Measurements from ENCODE around the gene SPHK2.
A peak's percentile ranks its signal among the peaks of the same experiment; 100 is the strongest.

Gene SPHK2

DNA sequence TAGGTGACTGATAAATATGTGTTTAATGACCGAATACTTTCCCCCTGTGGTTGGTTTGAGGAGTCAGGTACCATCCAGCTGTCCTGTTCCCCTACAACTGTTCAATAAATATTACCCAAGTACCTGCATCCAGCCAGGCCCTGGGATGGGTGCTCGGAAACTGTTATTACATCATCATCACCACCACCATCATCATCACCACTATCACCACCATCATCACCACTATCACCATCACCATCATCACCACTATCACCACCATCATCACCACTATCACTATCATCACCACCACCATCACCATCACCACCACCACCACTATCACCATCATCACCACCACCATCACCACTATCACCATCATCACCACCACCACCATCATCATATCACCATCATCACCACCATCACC lies 49.5 kb downstream of the SPHK2 start:
- no peak overlapping the region for H3K27ac ChIP-seq (ENCODE audit: low read depth in 2 of 2, low read length in 2 of 2)
- no peaks in the 10 kb centered on the region for H3K4me1 ChIP-seq (ENCODE audit: control insufficient read depth in 2 of 2, insufficient read depth in 2 of 2, low read length in 2 of 2)

DNA sequence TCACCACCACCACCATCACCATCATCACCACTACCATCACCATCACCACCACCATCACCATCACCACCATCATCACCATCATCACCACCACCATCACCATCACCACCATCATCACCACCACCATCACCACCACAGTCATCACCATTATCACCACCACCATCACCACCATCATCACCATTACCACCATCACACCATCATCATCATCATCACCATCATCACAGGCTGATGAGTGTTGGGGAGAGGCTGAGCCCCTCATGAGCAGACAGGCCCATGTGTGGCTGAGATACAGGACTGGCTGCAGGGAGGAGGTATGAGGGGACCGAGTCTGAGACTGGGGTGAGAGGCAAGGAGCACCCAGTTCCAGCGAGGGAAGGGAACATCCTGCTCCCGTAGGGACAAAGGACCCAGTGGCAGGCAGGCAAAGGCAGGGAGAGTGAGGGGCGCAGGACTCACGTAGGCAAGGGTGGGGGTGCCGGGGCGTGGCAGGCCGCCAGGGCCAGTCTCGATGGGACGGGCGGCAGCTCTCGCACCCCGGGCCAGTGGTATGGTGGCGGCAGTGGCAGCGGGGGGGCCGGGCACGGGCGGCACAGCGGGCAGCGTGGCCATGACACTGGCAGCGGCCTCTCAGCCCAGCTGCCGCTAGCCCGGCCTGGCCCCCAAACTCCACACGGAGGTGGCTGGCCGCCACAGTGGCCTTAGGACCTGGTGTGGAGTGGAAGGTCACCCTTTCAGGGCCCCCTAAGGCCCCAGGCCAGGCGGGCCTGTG lies 50.8 kb downstream of the SPHK2 start:
- H3K9me3 ChIP-seq (ENCODE audit: control insufficient read depth in 2 of 2, low read length in 2 of 2), result no peaks in the 10 kb centered on the region
- H3K9ac ChIP-seq (ENCODE audit: low read depth in 1 of 2, low read length in 2 of 2), result no peak overlapping the region
- H3K27me3 ChIP-seq (ENCODE audit: control insufficient read depth in 2 of 2, insufficient read depth in 2 of 2, low read length in 2 of 2), result no peaks in the 10 kb centered on the region
- no peaks in the 10 kb centered on the region for H3K36me3 ChIP-seq (ENCODE audit: control insufficient read depth in 2 of 2, insufficient read depth in 2 of 2, low read length in 2 of 2)
- H3K4me1 ChIP-seq (ENCODE audit: control insufficient read depth in 2 of 2, insufficient read depth in 2 of 2, low read length in 2 of 2), result no peaks in the 10 kb centered on the region
- H3K4me3 ChIP-seq (ENCODE audit: low read length in 2 of 2), result no peak overlapping the region
- no peak overlapping the region for H3K27ac ChIP-seq (ENCODE audit: low read depth in 2 of 2, low read length in 2 of 2)

More for the DNA sequence above, 49.5 kb downstream of the SPHK2 start:
- H3K36me3 ChIP-seq (ENCODE audit: control insufficient read depth in 2 of 2, insufficient read depth in 2 of 2, low read length in 2 of 2), result no peaks in the 10 kb centered on the region
- H3K27me3 ChIP-seq (ENCODE audit: control insufficient read depth in 2 of 2, insufficient read depth in 2 of 2, low read length in 2 of 2), result no peaks in the 10 kb centered on the region
- H3K9me3 ChIP-seq (ENCODE audit: control insufficient read depth in 2 of 2, low read length in 2 of 2), result no peaks in the 10 kb centered on the region
- no peak overlapping the region for H3K4me3 ChIP-seq (ENCODE audit: low read length in 2 of 2)
- H3K9ac ChIP-seq (ENCODE audit: low read depth in 1 of 2, low read length in 2 of 2), result no peak overlapping the region

DNA sequence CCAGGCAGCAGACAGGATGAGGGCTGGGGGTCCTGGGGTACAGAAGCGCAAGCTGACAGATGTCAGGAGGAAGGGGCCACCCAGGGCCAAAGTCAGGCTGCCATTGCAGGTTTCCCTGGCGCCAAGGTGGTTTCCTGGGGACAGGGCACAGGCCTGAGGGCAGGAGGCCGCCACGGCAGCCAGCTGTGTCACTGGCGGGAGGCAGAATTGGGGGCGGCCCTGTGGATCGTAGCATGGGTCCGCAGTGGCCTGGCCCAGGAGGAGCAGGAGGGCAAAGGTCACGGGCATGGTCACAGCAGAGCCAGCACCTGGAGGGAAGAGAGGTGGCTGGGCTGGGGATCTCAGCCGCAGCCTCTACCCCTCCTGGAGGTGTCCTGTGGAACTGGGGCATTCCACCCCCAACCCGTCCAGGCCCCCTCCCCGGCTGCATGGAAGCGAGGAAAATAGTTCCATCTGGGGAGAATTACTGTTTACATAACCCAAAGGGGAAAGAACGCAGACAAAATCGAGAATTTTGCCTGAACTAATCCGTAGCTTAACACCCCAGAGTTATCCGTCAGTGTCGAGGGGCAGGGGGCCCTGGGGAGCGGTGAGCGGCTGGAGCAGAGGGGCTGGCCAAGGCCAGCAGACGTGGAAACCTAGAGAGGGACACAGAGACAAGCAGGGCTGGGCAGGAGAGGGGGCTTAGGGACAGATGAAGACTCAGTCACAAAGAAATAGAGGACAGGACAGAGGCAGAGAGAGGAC lies 51.6 kb downstream of the SPHK2 start:
- no peak overlapping the region for H3K4me3 ChIP-seq (ENCODE audit: low read length in 2 of 2)

GRCh38 chr19:48671446-48671995 lies 52.2 kb downstream of the SPHK2 start:
- H3K9ac ChIP-seq (ENCODE audit: low read depth in 1 of 2, low read length in 2 of 2), result no peak overlapping the region
- no peaks in the 10 kb centered on the region for H3K27me3 ChIP-seq (ENCODE audit: control insufficient read depth in 2 of 2, insufficient read depth in 2 of 2, low read length in 2 of 2)
- no peak overlapping the region for H3K4me3 ChIP-seq (ENCODE audit: low read length in 2 of 2)
- H3K9me3 ChIP-seq (ENCODE audit: control insufficient read depth in 2 of 2, low read length in 2 of 2), result no peaks in the 10 kb centered on the region
- peaks cover 0 to 5% of the 10 kb centered on the region in 2 donors for H3K4me1 ChIP-seq (ENCODE audit: control insufficient read depth in 2 of 2, insufficient read depth in 2 of 2, low read length in 2 of 2)
- H3K36me3 ChIP-seq (ENCODE audit: control insufficient read depth in 2 of 2, insufficient read depth in 2 of 2, low read length in 2 of 2), result no peaks in the 10 kb centered on the region
- H3K27ac ChIP-seq (ENCODE audit: low read depth in 2 of 2, low read length in 2 of 2), result no peak overlapping the region

More for the DNA sequence above, 51.6 kb downstream of the SPHK2 start:
- H3K9me3 ChIP-seq (ENCODE audit: control insufficient read depth in 2 of 2, low read length in 2 of 2), result no peaks in the 10 kb centered on the region
- no peaks in the 10 kb centered on the region for H3K36me3 ChIP-seq (ENCODE audit: control insufficient read depth in 2 of 2, insufficient read depth in 2 of 2, low read length in 2 of 2)
- no peak overlapping the region for H3K27ac ChIP-seq (ENCODE audit: low read depth in 2 of 2, low read length in 2 of 2)
- H3K27me3 ChIP-seq (ENCODE audit: control insufficient read depth in 2 of 2, insufficient read depth in 2 of 2, low read length in 2 of 2), result no peaks in the 10 kb centered on the region
- H3K9ac ChIP-seq (ENCODE audit: low read depth in 1 of 2, low read length in 2 of 2), result no peak overlapping the region
- peaks cover 0 to 4% of the 10 kb centered on the region in 2 donors for H3K4me1 ChIP-seq (ENCODE audit: control insufficient read depth in 2 of 2, insufficient read depth in 2 of 2, low read length in 2 of 2)

DNA sequence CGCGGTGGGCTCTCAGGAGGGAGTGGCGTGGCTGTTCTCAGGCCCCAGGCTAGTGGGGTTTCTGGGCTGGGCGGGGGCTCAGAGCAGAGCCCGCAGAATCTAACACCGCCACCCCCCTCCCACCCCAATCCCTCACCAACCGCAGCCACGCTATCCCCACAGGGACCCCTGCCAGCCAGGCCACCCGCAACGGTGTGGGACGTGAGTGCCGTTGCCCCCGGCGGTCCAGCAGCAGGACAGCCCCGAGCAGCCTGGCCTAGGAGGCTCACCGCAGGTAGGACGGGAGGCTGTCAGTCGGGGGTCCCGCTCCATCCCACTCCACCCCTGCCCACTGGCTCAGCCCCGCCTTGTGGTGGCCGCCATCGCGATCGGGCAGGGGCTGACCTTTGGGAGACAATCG lies 53.7 kb downstream of the SPHK2 start, which contains the start of gene NTN5:
Gene NTN5, minus strand, starts transcription at position 24 of the 400 bp plus-strand sequence. CDS start 2,031 bp downstream, outside the sequence.
- H3K4me3 ChIP-seq (ENCODE audit: low read length in 2 of 2), result no peak within 1 kb of the TSS
- H3K27ac ChIP-seq (ENCODE audit: low read depth in 2 of 2, low read length in 2 of 2), result no peak within 1 kb of the TSS
- no peaks in the 10 kb centered on the region for H3K9me3 ChIP-seq (ENCODE audit: control insufficient read depth in 2 of 2, low read length in 2 of 2)
- H3K4me1 ChIP-seq (ENCODE audit: control insufficient read depth in 2 of 2, insufficient read depth in 2 of 2, low read length in 2 of 2), result peaks cover 5 to 18% of the 10 kb centered on the region in 2 donors
- no peak within 1 kb of the TSS for H3K9ac ChIP-seq (ENCODE audit: low read depth in 1 of 2, low read length in 2 of 2)
- no peaks in the 10 kb centered on the region for H3K36me3 ChIP-seq (ENCODE audit: control insufficient read depth in 2 of 2, insufficient read depth in 2 of 2, low read length in 2 of 2)
- H3K27me3 ChIP-seq (ENCODE audit: control insufficient read depth in 2 of 2, insufficient read depth in 2 of 2, low read length in 2 of 2), result no peaks in the 10 kb centered on the region

GRCh38 chr19:48673436-48674100 lies 54.3 kb downstream of the SPHK2 start:
- no peak overlapping the region for H3K27ac ChIP-seq (ENCODE audit: low read depth in 2 of 2, low read length in 2 of 2)
- H3K4me1 ChIP-seq (ENCODE audit: control insufficient read depth in 2 of 2, insufficient read depth in 2 of 2, low read length in 2 of 2), result peaks cover 9 to 22% of the 10 kb centered on the region in 2 donors
- H3K4me3 ChIP-seq (ENCODE audit: low read length in 2 of 2), result no peak overlapping the region
- H3K9ac ChIP-seq (ENCODE audit: low read depth in 1 of 2, low read length in 2 of 2), result no peak overlapping the region
- H3K9me3 ChIP-seq (ENCODE audit: control insufficient read depth in 2 of 2, low read length in 2 of 2), result no peaks in the 10 kb centered on the region
- H3K27me3 ChIP-seq (ENCODE audit: control insufficient read depth in 2 of 2, insufficient read depth in 2 of 2, low read length in 2 of 2), result no peaks in the 10 kb centered on the region
- H3K36me3 ChIP-seq (ENCODE audit: control insufficient read depth in 2 of 2, insufficient read depth in 2 of 2, low read length in 2 of 2), result no peaks in the 10 kb centered on the region

DNA sequence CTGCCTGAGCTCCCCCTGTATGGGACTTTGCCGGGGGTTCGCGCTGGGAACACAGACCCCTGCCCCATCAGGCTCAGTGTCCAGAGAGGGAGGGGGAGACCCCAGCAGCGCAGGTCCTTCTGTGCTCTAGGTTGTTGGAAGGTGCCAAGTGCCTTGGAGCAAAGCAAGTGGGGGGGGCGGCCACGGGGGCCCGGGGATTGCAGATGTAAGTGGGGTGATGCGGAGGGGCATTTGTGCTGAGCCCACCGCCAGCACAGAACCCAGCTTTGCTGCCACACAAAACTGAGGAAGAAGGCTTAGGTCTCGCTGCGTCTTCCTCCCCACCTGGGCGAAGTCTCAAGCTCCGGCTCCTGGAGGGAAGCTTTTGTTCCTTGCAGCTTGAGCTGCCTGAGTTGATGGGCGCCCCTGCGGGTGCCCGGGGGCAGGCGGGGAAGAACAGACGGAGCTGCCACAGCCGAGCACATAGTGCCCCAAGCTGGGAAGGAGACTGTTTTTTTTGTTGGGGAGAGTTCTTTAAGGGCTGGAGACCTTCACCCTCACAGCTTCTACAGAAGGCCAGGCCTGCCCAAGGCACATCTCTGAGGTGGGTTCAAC lies 55.0 kb downstream of the SPHK2 start:
- Histone ChIP-seq H3K9ac (ENCODE audit: low read depth in 1 of 2, low read length in 2 of 2) (no peak overlapping the region), H3K27ac (ENCODE audit: low read depth in 2 of 2, low read length in 2 of 2) (no peak overlapping the region), H3K36me3 (ENCODE audit: control insufficient read depth in 2 of 2, insufficient read depth in 2 of 2, low read length in 2 of 2) (no peaks in the 10 kb centered on the region)

GRCh38 chr19:48674921-48675824 lies 55.9 kb downstream of the SPHK2 start:
- Histone ChIP-seq H3K9me3 (ENCODE audit: control insufficient read depth in 2 of 2, low read length in 2 of 2) (no peaks in the 10 kb centered on the region), H3K4me3 (ENCODE audit: low read length in 2 of 2) (no peak overlapping the region), H3K9ac (ENCODE audit: low read depth in 1 of 2, low read length in 2 of 2) (peak overlapping the region in 1 of 2 donors; percentile 11), H3K27ac (ENCODE audit: low read depth in 2 of 2, low read length in 2 of 2) (no peak overlapping the region), H3K4me1 (ENCODE audit: control insufficient read depth in 2 of 2, insufficient read depth in 2 of 2, low read length in 2 of 2) (peaks cover 9 to 25% of the 10 kb centered on the region in 2 donors), H3K27me3 (ENCODE audit: control insufficient read depth in 2 of 2, insufficient read depth in 2 of 2, low read length in 2 of 2) (no peaks in the 10 kb centered on the region), H3K36me3 (ENCODE audit: control insufficient read depth in 2 of 2, insufficient read depth in 2 of 2, low read length in 2 of 2) (no peaks in the 10 kb centered on the region)

More for the DNA sequence above, 55.0 kb downstream of the SPHK2 start:
- H3K4me1 ChIP-seq (ENCODE audit: control insufficient read depth in 2 of 2, insufficient read depth in 2 of 2, low read length in 2 of 2), result peaks cover 9 to 25% of the 10 kb centered on the region in 2 donors
- H3K9me3 ChIP-seq (ENCODE audit: control insufficient read depth in 2 of 2, low read length in 2 of 2), result no peaks in the 10 kb centered on the region
- H3K4me3 ChIP-seq (ENCODE audit: low read length in 2 of 2), result no peak overlapping the region
- no peaks in the 10 kb centered on the region for H3K27me3 ChIP-seq (ENCODE audit: control insufficient read depth in 2 of 2, insufficient read depth in 2 of 2, low read length in 2 of 2)

GRCh38 chr19:48676487-48676886 lies 57.2 kb downstream of the SPHK2 start:
- Histone ChIP-seq H3K27ac (ENCODE audit: low read depth in 2 of 2, low read length in 2 of 2) (peak overlapping the region; percentile 32 to 70), H3K4me3 (ENCODE audit: low read length in 2 of 2) (no peak overlapping the region), H3K27me3 (ENCODE audit: control insufficient read depth in 2 of 2, insufficient read depth in 2 of 2, low read length in 2 of 2) (no peaks in the 10 kb centered on the region), H3K36me3 (ENCODE audit: control insufficient read depth in 2 of 2, insufficient read depth in 2 of 2, low read length in 2 of 2) (no peaks in the 10 kb centered on the region), H3K4me1 (ENCODE audit: control insufficient read depth in 2 of 2, insufficient read depth in 2 of 2, low read length in 2 of 2) (peaks cover 9 to 25% of the 10 kb centered on the region in 2 donors), H3K9ac (ENCODE audit: low read depth in 1 of 2, low read length in 2 of 2) (no peak overlapping the region), H3K9me3 (ENCODE audit: control insufficient read depth in 2 of 2, low read length in 2 of 2) (no peaks in the 10 kb centered on the region)
